Osteoblast (primary cell): ENCODE measurements around the gene KNSTRN. TPM values are rescaled to one million over a fixed set of nuclear protein-coding genes. Genes with fewer than 3 reads are reported as not detected.

Experiments
- DNase-seq: peaks from one replicate; pipeline ENCODE4 v3.0.0; 2011; ENCODE audit warnings: low spot score, mixed read lengths; ENCODE audit not compliant: insufficient read length; ENCODE audit errors: missing footprints
- H2AFZ ChIP-seq: 2 replicates; pipeline ENCODE4 v1.6.0; 2011; ENCODE audit warnings: mild to moderate bottlenecking, low read length
- H3K27ac ChIP-seq: 2 replicates; pipeline ENCODE4 v1.5.1; 2011; ENCODE audit warnings: mild to moderate bottlenecking, low read depth, low read length, moderate library complexity
- H3K27me3 ChIP-seq: 2 replicates; pipeline ENCODE4 v1.6.0; 2012; ENCODE audit warnings: mild to moderate bottlenecking, control low read depth, inconsistent platforms, low read length, moderate library complexity; ENCODE audit not compliant: insufficient read depth
- H3K36me3 ChIP-seq: 2 replicates; pipeline ENCODE4 v1.5.1; 2011; ENCODE audit warnings: mild to moderate bottlenecking, low read length, control low read depth, moderate library complexity; ENCODE audit not compliant: insufficient read depth
- H3K4me1 ChIP-seq: 2 replicates; pipeline ENCODE4 v1.5.1; 2011; ENCODE audit warnings: mild to moderate bottlenecking, low read length, control low read depth, moderate library complexity; ENCODE audit not compliant: insufficient read depth
- H3K4me2 ChIP-seq: 2 replicates; pipeline ENCODE4 v1.6.0; 2011; ENCODE audit warnings: mild to moderate bottlenecking, low read length; ENCODE audit not compliant: insufficient read depth
- H3K4me3 ChIP-seq: fragments of 200-600 bp; sonication (generic); 3 replicates; pipeline ENCODE4 v1.5.1; 2012; ENCODE audit warnings: mild to moderate bottlenecking, low read length, inconsistent platforms; ENCODE audit not compliant: insufficient read depth
- H3K79me2 ChIP-seq: 2 replicates; pipeline ENCODE4 v1.6.0; 2012; ENCODE audit warnings: mild to moderate bottlenecking, low read length, control low read depth, inconsistent platforms; ENCODE audit not compliant: insufficient read depth
- H3K9me3 ChIP-seq: 2 replicates; pipeline ENCODE4 v1.5.1; 2011; ENCODE audit warnings: low read depth, low read length, control low read depth
- H4K20me1 ChIP-seq: 2 replicates; pipeline ENCODE4 v1.6.0; 2012; ENCODE audit warnings: mild to moderate bottlenecking, low read length, control low read depth; ENCODE audit not compliant: insufficient read depth
- total RNA-seq: library from RNA; depleted of rRNA; stranded (reverse); fragments of >200 nt; gene quantifications from 2 replicates; pipeline ENCODE4 v1.2.3, GENCODE V29; 2012
- TF ChIP-seq, protein P1 (sequence below): IDR thresholded peaks from 2 replicates; pipeline ENCODE4 v1.5.1; 2011; ENCODE audit warnings: mild to moderate bottlenecking, low read depth, low read length, moderate library complexity; ENCODE audit errors: extremely low read depth

KNSTRN gene
- total RNA-seq, 1 donor, result 19.9 TPM

DNA sequence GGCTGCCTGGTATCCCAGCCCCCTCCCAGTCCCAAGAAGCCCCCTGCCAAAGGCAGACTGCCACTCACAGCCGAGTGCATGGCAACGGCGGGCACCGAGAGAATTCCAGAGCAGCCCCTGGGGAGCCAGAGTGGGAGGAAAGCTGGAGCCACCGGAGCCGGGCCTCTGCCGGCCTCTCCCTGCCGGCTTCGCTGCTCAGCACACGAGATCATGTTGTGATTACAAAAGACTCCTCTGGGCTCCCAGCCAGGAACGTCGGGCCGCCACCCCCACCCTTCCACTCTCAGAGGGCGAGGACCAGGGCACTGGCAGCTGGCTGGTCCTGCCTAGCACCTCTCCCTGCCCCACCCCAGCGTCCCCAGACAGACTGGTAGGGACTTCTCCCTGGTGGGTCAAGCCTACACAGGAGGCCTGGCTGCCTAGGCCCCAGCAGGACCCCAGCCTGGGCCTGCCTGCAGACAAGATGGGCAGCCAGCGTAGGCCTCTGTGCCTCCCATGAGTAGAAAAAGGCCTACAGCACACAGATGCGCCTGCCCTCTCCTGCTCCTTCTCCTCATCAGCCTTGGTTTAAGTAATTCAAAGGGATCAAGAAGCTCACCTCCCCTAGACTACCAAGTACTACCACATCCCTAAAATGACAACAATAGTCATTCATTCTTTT is 41.7 kb upstream of the KNSTRN start, which contains the start of gene CCDC9B:
TSS of gene CCDC9B (minus strand) at position 200 of the 661 bp plus-strand sequence. CDS start at position 80, 120 bp downstream.
- no peaks in the 10 kb centered on the region for H4K20me1 ChIP-seq
- H3K79me2 ChIP-seq, result peaks cover 25% of the 10 kb centered on the region
- peaks cover 9% of the 10 kb centered on the region for H3K36me3 ChIP-seq
- H3K4me3 ChIP-seq, result peak within 1 kb of the TSS; percentile 63
- peak within 1 kb of the TSS; percentile 77 for H3K4me2 ChIP-seq
- no peaks in the 10 kb centered on the region for H3K27me3 ChIP-seq
- TF ChIP-seq, protein P1, sequence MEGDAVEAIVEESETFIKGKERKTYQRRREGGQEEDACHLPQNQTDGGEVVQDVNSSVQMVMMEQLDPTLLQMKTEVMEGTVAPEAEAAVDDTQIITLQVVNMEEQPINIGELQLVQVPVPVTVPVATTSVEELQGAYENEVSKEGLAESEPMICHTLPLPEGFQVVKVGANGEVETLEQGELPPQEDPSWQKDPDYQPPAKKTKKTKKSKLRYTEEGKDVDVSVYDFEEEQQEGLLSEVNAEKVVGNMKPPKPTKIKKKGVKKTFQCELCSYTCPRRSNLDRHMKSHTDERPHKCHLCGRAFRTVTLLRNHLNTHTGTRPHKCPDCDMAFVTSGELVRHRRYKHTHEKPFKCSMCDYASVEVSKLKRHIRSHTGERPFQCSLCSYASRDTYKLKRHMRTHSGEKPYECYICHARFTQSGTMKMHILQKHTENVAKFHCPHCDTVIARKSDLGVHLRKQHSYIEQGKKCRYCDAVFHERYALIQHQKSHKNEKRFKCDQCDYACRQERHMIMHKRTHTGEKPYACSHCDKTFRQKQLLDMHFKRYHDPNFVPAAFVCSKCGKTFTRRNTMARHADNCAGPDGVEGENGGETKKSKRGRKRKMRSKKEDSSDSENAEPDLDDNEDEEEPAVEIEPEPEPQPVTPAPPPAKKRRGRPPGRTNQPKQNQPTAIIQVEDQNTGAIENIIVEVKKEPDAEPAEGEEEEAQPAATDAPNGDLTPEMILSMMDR, result no peak
- H3K9me3 ChIP-seq, result no peaks in the 10 kb centered on the region
- H2AFZ ChIP-seq, result peak within 1 kb of the TSS; percentile 37
- H3K4me1 ChIP-seq, result peaks cover 77% of the 10 kb centered on the region
- peak; percentile 99 for DNase-seq
- H3K27ac ChIP-seq, result peak within 1 kb of the TSS; percentile 99

DNA sequence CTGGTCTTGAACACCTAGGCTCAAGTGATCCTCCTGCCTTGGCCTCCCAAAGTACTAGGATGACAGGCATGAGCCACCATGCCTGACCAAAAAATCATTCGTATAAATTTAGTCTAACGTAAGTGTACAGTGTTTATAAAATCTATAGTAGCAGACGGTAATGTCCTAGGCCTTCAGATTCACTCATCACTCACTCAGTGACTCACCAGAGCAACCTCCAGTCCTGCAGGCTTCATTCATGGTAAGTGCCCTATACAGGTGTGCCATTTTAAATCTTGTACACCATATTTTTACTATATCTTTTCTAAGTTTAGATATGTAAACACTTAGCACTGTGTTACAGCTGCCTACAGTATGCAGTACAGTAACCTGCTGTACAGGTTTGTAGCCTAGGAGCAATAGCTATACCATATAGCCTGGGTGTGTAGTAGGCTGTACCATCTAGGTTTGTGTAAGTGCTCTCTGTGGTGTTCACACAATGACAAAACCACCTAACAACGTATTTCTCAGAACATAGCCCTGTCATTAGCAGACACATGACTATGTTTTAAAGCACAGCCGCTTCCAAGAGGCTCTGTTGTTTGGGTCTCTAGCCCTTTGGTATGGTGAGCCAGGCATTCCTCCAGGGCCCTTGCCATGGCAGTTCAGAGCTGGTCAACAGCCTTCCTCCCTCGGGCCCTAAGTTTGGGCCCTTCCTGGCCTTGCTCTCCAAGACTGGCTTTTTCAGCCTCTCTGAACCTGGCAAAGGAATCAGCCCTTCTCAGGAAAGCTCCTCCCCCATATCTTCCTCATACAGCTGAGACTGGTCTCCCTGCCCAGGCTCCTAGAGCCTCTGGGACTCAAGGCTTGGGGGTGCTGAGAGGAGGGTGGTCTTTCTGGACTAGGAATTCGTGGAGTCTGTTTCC is 39.9 kb upstream of the KNSTRN start:
- H3K4me2 ChIP-seq, result peak overlapping the region; percentile 44
- peak; percentile 73 for DNase-seq
- no peaks in the 10 kb centered on the region for H3K9me3 ChIP-seq
- TF ChIP-seq, protein P1, result no peak
- H2AFZ ChIP-seq, result peak overlapping the region; percentile 61
- H3K27ac ChIP-seq, result peak overlapping the region; percentile 99
- H3K79me2 ChIP-seq, result peaks cover 22% of the 10 kb centered on the region
- no peaks in the 10 kb centered on the region for H4K20me1 ChIP-seq
- H3K36me3 ChIP-seq, result no peaks in the 10 kb centered on the region
- H3K27me3 ChIP-seq, result no peaks in the 10 kb centered on the region
- no peak overlapping the region for H3K4me3 ChIP-seq
- peaks cover 65% of the 10 kb centered on the region for H3K4me1 ChIP-seq

GRCh38 chr15:40343512-40343911 is 39.0 kb upstream of the KNSTRN start:
- H3K9me3 ChIP-seq, result no peaks in the 10 kb centered on the region
- peak overlapping the region; percentile 99 for H3K27ac ChIP-seq
- peak overlapping the region; percentile 66 for H2AFZ ChIP-seq
- H3K79me2 ChIP-seq, result peaks cover 13% of the 10 kb centered on the region
- peak; percentile 97 for DNase-seq
- H3K4me3 ChIP-seq, result peak overlapping the region; percentile 11
- peak overlapping the region; percentile 44 for H3K4me2 ChIP-seq
- TF ChIP-seq, protein P1, result no peak
- H3K4me1 ChIP-seq, result peaks cover 57% of the 10 kb centered on the region
- no peaks in the 10 kb centered on the region for H3K36me3 ChIP-seq
- no peaks in the 10 kb centered on the region for H4K20me1 ChIP-seq
- no peaks in the 10 kb centered on the region for H3K27me3 ChIP-seq

DNA sequence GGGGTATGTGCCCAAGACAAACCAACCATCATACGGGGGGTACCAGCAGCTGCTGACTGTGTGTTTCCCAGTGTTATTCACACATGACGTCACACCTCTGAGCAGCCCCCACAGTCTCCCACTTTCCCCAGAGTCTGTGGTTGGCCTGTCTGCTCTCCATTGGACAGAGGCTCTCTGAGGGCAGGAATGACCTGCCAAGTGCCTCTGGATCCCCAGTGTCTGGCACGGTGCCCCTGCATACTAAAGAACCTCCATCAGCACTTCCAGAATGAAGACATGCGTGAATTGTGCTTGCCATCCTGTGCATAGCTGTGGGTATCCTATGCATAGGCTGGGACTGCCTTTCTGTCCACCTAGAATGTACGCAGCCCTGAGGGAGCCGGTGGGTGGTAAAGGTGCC is 38.3 kb upstream of the KNSTRN start:
- H3K27ac ChIP-seq, result peak overlapping the region; percentile 99
- DNase-seq, result no peak
- H3K79me2 ChIP-seq, result peaks cover 9% of the 10 kb centered on the region
- H2AFZ ChIP-seq, result no peak overlapping the region
- no peaks in the 10 kb centered on the region for H3K9me3 ChIP-seq
- TF ChIP-seq, protein P1, result no peak
- H3K36me3 ChIP-seq, result no peaks in the 10 kb centered on the region
- no peaks in the 10 kb centered on the region for H4K20me1 ChIP-seq
- no peaks in the 10 kb centered on the region for H3K27me3 ChIP-seq
- H3K4me2 ChIP-seq, result peak overlapping the region; percentile 44
- H3K4me3 ChIP-seq, result no peak overlapping the region
- peaks cover 50% of the 10 kb centered on the region for H3K4me1 ChIP-seq
